WTC11 (cell line): ENCODE data around the gene BCL11B.

ENCODE experiments used
- CREM ChIP-seq: sonication (generic); formaldehyde crosslinking; IDR thresholded peaks from 2 replicates; pipeline ENCODE4 v1.8.1; 2022; ENCODE audit warnings: mild to moderate bottlenecking, missing genetic modification reagents, moderate library complexity
- JAZF1 ChIP-seq: fragments of 250-450 bp; sonication (Bioruptor Pico); IDR thresholded peaks from 2 replicates; pipeline ENCODE4 v1.9.0; 2021; ENCODE audit warnings: moderate library complexity, mild to moderate bottlenecking, inconsistent platforms
- NR2C2 ChIP-seq: sonication (generic); formaldehyde crosslinking; IDR thresholded peaks from 2 replicates; pipeline ENCODE4 v1.8.0; 2022; ENCODE audit warnings: mild to moderate bottlenecking, missing genetic modification reagents
- TP53 ChIP-seq: sonication (generic); formaldehyde crosslinking; IDR thresholded peaks from 2 replicates; pipeline ENCODE4 v1.8.1; 2023; ENCODE audit warnings: mild to moderate bottlenecking, missing genetic modification reagents
- ZNF423 ChIP-seq: fragments of 250-450 bp; sonication (Bioruptor Pico); IDR thresholded peaks from 2 replicates; pipeline ENCODE4 v2.1.2; 2022; ENCODE audit warnings: mild to moderate bottlenecking, moderate library complexity
- TF ChIP-seq, protein P1 (sequence below): fragments of 200-600 bp; IDR thresholded peaks from 2 replicates; pipeline ENCODE4 v1.8.0; 2022; ENCODE audit warnings: antibody characterized with exemption
- TF ChIP-seq, protein P2 (sequence below): sonication (generic); formaldehyde crosslinking; IDR thresholded peaks from 2 replicates; pipeline ENCODE4 v1.8.0; 2023; ENCODE audit warnings: missing genetic modification reagents

DNA sequence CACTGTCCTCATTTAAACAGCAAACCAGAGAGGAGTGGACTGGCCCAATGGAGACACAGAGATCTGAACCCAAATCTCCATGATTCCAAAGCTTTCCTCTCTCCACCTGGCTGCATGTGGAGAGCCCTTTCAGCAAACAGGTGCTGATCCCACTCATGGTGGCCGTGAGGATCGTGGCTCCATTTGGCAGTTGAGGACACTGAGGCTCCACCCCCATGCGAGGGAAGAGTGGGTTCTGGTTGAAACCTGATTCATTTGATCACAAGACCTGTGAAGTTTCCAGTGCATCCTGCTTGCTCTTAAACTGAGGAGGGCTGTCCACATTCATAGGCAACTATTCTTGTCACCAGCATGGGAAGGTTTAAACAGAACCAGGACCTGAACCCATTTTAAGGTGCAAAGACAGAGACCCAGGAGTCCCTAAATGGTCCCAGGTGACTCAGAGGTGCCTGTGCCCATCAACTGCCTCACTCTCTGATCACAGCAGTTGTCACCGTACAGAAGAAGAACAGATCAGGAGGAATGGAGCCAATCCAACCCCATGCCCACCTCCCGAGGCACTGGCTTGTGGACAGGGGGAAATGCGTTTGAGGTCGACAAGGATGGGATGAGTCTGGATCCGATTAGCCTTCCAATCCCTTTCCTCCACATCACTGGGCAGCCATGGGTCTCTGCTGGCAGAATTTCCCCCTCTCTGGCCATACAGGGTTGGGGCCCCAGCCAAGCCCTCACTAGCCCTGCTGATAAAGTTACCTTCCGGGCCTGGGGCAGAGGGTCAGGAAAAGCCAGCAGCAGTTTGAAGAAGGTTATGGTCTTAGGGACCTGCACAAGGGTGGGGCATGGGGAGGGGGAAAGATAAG is 45.5 kb upstream of the BCL11B start:
- TF ChIP-seq TP53 (no peak), JAZF1 (CRISPR knock-in tag) (no peak), NR2C2 (CRISPR knock-in tag) (no peak), CREM (CRISPR knock-in tag) (no peak), ZNF423 (CRISPR knock-in tag) (no peak)
- TF ChIP-seq, protein P1, sequence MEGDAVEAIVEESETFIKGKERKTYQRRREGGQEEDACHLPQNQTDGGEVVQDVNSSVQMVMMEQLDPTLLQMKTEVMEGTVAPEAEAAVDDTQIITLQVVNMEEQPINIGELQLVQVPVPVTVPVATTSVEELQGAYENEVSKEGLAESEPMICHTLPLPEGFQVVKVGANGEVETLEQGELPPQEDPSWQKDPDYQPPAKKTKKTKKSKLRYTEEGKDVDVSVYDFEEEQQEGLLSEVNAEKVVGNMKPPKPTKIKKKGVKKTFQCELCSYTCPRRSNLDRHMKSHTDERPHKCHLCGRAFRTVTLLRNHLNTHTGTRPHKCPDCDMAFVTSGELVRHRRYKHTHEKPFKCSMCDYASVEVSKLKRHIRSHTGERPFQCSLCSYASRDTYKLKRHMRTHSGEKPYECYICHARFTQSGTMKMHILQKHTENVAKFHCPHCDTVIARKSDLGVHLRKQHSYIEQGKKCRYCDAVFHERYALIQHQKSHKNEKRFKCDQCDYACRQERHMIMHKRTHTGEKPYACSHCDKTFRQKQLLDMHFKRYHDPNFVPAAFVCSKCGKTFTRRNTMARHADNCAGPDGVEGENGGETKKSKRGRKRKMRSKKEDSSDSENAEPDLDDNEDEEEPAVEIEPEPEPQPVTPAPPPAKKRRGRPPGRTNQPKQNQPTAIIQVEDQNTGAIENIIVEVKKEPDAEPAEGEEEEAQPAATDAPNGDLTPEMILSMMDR = no peak
- TF ChIP-seq, protein P2, sequence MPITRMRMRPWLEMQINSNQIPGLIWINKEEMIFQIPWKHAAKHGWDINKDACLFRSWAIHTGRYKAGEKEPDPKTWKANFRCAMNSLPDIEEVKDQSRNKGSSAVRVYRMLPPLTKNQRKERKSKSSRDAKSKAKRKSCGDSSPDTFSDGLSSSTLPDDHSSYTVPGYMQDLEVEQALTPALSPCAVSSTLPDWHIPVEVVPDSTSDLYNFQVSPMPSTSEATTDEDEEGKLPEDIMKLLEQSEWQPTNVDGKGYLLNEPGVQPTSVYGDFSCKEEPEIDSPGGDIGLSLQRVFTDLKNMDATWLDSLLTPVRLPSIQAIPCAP (CRISPR knock-in tag) = no peak
